SK-N-SH (cell line): Measurements from ENCODE around the gene PRSS56. TPM values are rescaled to one million over a fixed set of nuclear protein-coding genes. Genes with fewer than 3 reads are reported as not detected.

Experiments
- CTCF ChIA-PET: fragments of 300-600, 350-600 bp; formaldehyde crosslinking; extraction: SDS; loops from one replicate; lab custom pipeline; 2021; lab: Yijun Ruan, JAX
- POLR2A ChIA-PET: fragments of 350-600 bp; sonication (Branson Sonifier 250); formaldehyde crosslinking; extraction: SDS; loops from one replicate; lab custom pipeline; 2020; ENCODE audit warnings: antibody characterized with exemption, inconsistent platforms; lab: Yijun Ruan, JAX
- DNase-seq: peaks from one replicate; pipeline ENCODE4 v3.0.0; 2012
- H2AFZ ChIP-seq: fragments of 200-600 bp; sonication (generic); 2 replicates; pipeline ENCODE4 v1.8.1; 2016; ENCODE audit warnings: antibody characterized with exemption, mild to moderate bottlenecking, low read depth
- H3F3A ChIP-seq: fragments of 200-600 bp; sonication (generic); replicated peaks from 2 replicates; pipeline ENCODE3; 2016; ENCODE audit warnings: antibody characterized with exemption, mild to moderate bottlenecking; ENCODE audit not compliant: insufficient read depth
- H3K27ac ChIP-seq, 2 experiments: fragments of 200-500 bp in 1 of 2; fragments of 200-600 bp in 1 of 2; sonication (Bioruptor generic) in 1 of 2; sonication (generic), shearing (Covaris generic) in 1 of 2; 2 replicates each; pipeline versions ENCODE4 v1.5.1 to v1.6.1; 2014 to 2016; ENCODE audit warnings: low read depth in 2 of 2, inconsistent platforms in 1 of 2, low read length in 1 of 2, mild to moderate bottlenecking in 1 of 2, mixed read lengths in 1 of 2
- H3K27me3 ChIP-seq: fragments of 200-600 bp; sonication (generic), shearing (Covaris generic); 2 replicates; pipeline ENCODE4 v1.6.1; 2016; ENCODE audit warnings: mixed run types; ENCODE audit not compliant: insufficient read depth
- H3K36me3 ChIP-seq, 2 experiments: fragments of 200-500 bp in 1 of 2; fragments of 200-600 bp in 1 of 2; sonication (Bioruptor generic) in 1 of 2; sonication (generic) in 1 of 2; replicated peaks in 1 of 2; 2 replicates each; pipeline versions ENCODE3 to v1.5.1; 2014 to 2016; ENCODE audit warnings: low read length in 1 of 2, mild to moderate bottlenecking in 1 of 2; ENCODE audit not compliant: insufficient read depth in 2 of 2, control insufficient read depth in 1 of 2
- H3K4me1 ChIP-seq, 2 experiments: fragments of 200-500 bp in 1 of 2; fragments of 200-600 bp in 1 of 2; sonication (Bioruptor generic) in 1 of 2; sonication (generic), shearing (Covaris generic) in 1 of 2; 2 replicates each; pipeline versions ENCODE4 v1.5.1 to v1.6.1; 2014 to 2016; ENCODE audit warnings: low read depth in 1 of 2, low read length in 1 of 2, mixed run types in 1 of 2; ENCODE audit not compliant: insufficient read depth in 2 of 2, control insufficient read depth in 1 of 2
- H3K4me2 ChIP-seq: fragments of 200-600 bp; sonication (generic), shearing (Covaris generic); 2 replicates; pipeline ENCODE4 v1.6.1; 2017; ENCODE audit warnings: mixed run types
- H3K4me3 ChIP-seq, 2 experiments: fragments of 200-500 bp in 1 of 2; fragments of 200-600 bp in 1 of 2; sonication (Bioruptor generic) in 1 of 2; sonication (generic), shearing (Covaris generic) in 1 of 2; 2 replicates each; pipeline versions ENCODE4 v1.5.1 to v1.8.1; 2014 to 2016; ENCODE audit warnings: low read depth in 2 of 2, inconsistent platforms in 1 of 2, low read length in 1 of 2, mild to moderate bottlenecking in 1 of 2, mixed read lengths in 1 of 2, moderate library complexity in 1 of 2
- H3K79me2 ChIP-seq: fragments of 200-600 bp; sonication (generic); 2 replicates; pipeline ENCODE4 v1.8.1; 2017; ENCODE audit warnings: mild to moderate bottlenecking; ENCODE audit not compliant: insufficient read depth
- H3K9ac ChIP-seq: fragments of 200-600 bp; sonication (generic); 2 replicates; pipeline ENCODE4 v1.6.1; 2017; ENCODE audit warnings: mixed run types
- H3K9me2 ChIP-seq: fragments of 200-600 bp; sonication (generic); 2 replicates; pipeline ENCODE4 v1.6.1; 2017; ENCODE audit warnings: mixed run types
- H3K9me3 ChIP-seq: fragments of 200-600 bp; sonication (generic); 2 replicates; pipeline ENCODE4 v1.6.1; 2017; ENCODE audit warnings: mixed run types, mild to moderate bottlenecking, moderate library complexity
- H4K20me1 ChIP-seq: fragments of 200-600 bp; sonication (generic); 2 replicates; pipeline ENCODE4 v1.6.1; 2017; ENCODE audit warnings: mild to moderate bottlenecking, mixed run types; ENCODE audit not compliant: insufficient read depth
- CHD2 ChIP-seq: fragments of 150-350 bp; IDR thresholded peaks from 2 replicates; pipeline ENCODE4 v1.6.1; 2018; ENCODE audit warnings: low read length; ENCODE audit not compliant: partially characterized antibody
- EZH2phosphoT487 ChIP-seq: fragments of 200-600 bp; sonication (generic); IDR thresholded peaks from 2 replicates; pipeline ENCODE4 v1.6.1; 2017; ENCODE audit warnings: low read depth, mixed run types, mild to moderate bottlenecking, antibody characterized with exemption, moderate library complexity, borderline replicate concordance
- FOSL2 ChIP-seq: IDR thresholded peaks from 2 replicates; pipeline ENCODE4 v1.4.0; 2012; ENCODE audit warnings: low read depth, mild to moderate bottlenecking, moderate library complexity, borderline replicate concordance
- FOXM1 ChIP-seq: IDR thresholded peaks from 2 replicates; pipeline ENCODE4 v1.4.0; 2012; ENCODE audit warnings: low read depth, mild to moderate bottlenecking
- MEF2A ChIP-seq: IDR thresholded peaks from 2 replicates; pipeline ENCODE4 v1.4.0; 2012; ENCODE audit warnings: low read depth, borderline replicate concordance
- MXI1 ChIP-seq: IDR thresholded peaks from 2 replicates; pipeline ENCODE4 v1.6.1; 2012; ENCODE audit warnings: mild to moderate bottlenecking, low read depth, low read length, improper control_type of control experiment
- NRF1 ChIP-seq: IDR thresholded peaks from 2 replicates; pipeline ENCODE4 v1.6.1; 2012; ENCODE audit warnings: low read depth, mild to moderate bottlenecking, low read length
- POLR2AphosphoS5 ChIP-seq: IDR thresholded peaks from 2 replicates; pipeline ENCODE4 v1.6.1; 2012; ENCODE audit warnings: low read depth, low read length
- RFX5 ChIP-seq: IDR thresholded peaks from 2 replicates; pipeline ENCODE4 v1.6.1; 2012; ENCODE audit warnings: mild to moderate bottlenecking, improper control_type of control experiment, low read length
- SMC3 ChIP-seq: IDR thresholded peaks from 2 replicates; pipeline ENCODE4 v1.6.1; 2012; ENCODE audit warnings: low read depth, low read length, improper control_type of control experiment
- TAF1 ChIP-seq: IDR thresholded peaks from 2 replicates; pipeline ENCODE4 v1.6.1; 2012; ENCODE audit warnings: low read depth, mild to moderate bottlenecking, low read length, moderate library complexity, borderline replicate concordance
- TEAD4 ChIP-seq: IDR thresholded peaks from 2 replicates; pipeline ENCODE4 v1.4.0; 2012; ENCODE audit warnings: mild to moderate bottlenecking, borderline replicate concordance; ENCODE audit not compliant: insufficient read depth
- USF2 ChIP-seq: fragments of 150-350 bp; IDR thresholded peaks from 2 replicates; pipeline ENCODE4 v1.6.1; 2017; ENCODE audit warnings: antibody characterized with exemption, low read length, low read depth, borderline replicate concordance
- YY1 ChIP-seq: IDR thresholded peaks from 2 replicates; pipeline ENCODE4 v1.4.0; 2012; ENCODE audit warnings: low read depth, mild to moderate bottlenecking
- WGBS: methylation state at CpG from one replicate; pipeline ENCODE4 v1.1.6; 2017; ENCODE audit warnings: low lambda C conversion rate; 5-methylcytosine and 5-hydroxymethylcytosine counted together
- polyA plus RNA-seq, 3 experiments: library from polyadenylated mRNA; depleted of rRNA; stranded (reverse); fragments of >200 nt; gene quantifications; 2 replicates each; pipeline ENCODE4 v1.2.3, GENCODE V29; 2012

The PRSS56 gene
- polyA plus RNA-seq, 1 of the 3 experiments (the other 2 are of a cell fraction): not detected

GRCh38 chr2:232545511-232546375 is 25.6 kb downstream of the PRSS56 start (continued):
- TF ChIP-seq FOSL2: no peak
- TF ChIP-seq CHD2: no peak
- no peak for TF ChIP-seq EZH2phosphoT487
- no peak for TF ChIP-seq USF2
- no peak for TF ChIP-seq RFX5
- no peak for TF ChIP-seq TEAD4
- no peak for TF ChIP-seq NRF1

GRCh38 chr2:232547991-232548390 is 27.8 kb downstream of the PRSS56 start:
- WGBS: 97% methylated on average over 6 of the region's 6 CpGs
- H3K79me2 ChIP-seq: peaks cover 58% of the 10 kb centered on the region
- POLR2A ChIA-PET: interaction anchor here (1.1 kb wide), 1 partner anchor 9 kb away, joined by 3 read pairs; no protein-coding TSS in a partner anchor

More at GRCh38 chr2:232547991-232548390, 27.8 kb downstream of the PRSS56 start:
- Histone ChIP-seq H3K36me3 (peaks cover 12 to 15% of the 10 kb centered on the region in 2 experiments), H3K9me3 (no peaks in the 10 kb centered on the region), H3K9me2 (no peaks in the 10 kb centered on the region), H3K4me2 (no peak overlapping the region), H3K27ac (no peak overlapping the region), H3K4me1 (peaks cover 5 to 9% of the 10 kb centered on the region in 2 experiments; a peak in 2 of 4 replicates), H3F3A (no peaks in the 10 kb centered on the region), H3K4me3 (no peak overlapping the region), H3K27me3 (no peaks in the 10 kb centered on the region), H3K9ac (no peak overlapping the region), H4K20me1 (peaks cover 7% of the 10 kb centered on the region), H2AFZ (no peak overlapping the region)
- CTCF ChIA-PET: no interaction called here
- no peak for DNase-seq
- TF ChIP-seq YY1 (no peak), MEF2A (no peak), TAF1 (no peak), MXI1 (no peak), SMC3 (no peak), POLR2AphosphoS5 (no peak), USF2 (no peak), FOXM1 (no peak)
